Heart left ventricle (tissue), 16 donors: ENCODE data around the gene TOX2. TPM values are rescaled to one million over a fixed set of nuclear protein-coding genes. Genes with fewer than 3 reads are reported as not detected.

Experiments
- ATAC-seq, 4 donors: fragments of 200-7000 bp; cut with Tn5 transposase; one replicate each; pipeline ENCODE4 v1.9.1; 2020 to 2022; ENCODE audit warnings: moderate library complexity in 4 of 4, mild to moderate bottlenecking in 3 of 4, moderate number of reproducible peaks in 1 of 4
- DNase-seq, 5 donors: peaks; one replicate each; pipeline ENCODE4 v3.0.0-alpha.2; 2020
- H3K27ac ChIP-seq, 12 donors: fragments of 200-600 bp; sonication (generic) in 4 of 12; one replicate each; pipeline versions ENCODE4 v1.5.0 to v1.8.0; 2016 to 2022; ENCODE audit warnings: mild to moderate bottlenecking in 2 of 12
- H3K27me3 ChIP-seq, 9 donors: fragments of 200-600 bp; sonication (generic) in 2 of 9; one replicate each; pipeline versions ENCODE4 v1.5.1 to v1.8.0; 2016 to 2022; ENCODE audit warnings: mild to moderate bottlenecking in 3 of 9
- H3K36me3 ChIP-seq, 9 donors: fragments of 200-600 bp; sonication (generic) in 2 of 9; one replicate each; pipeline versions ENCODE4 v1.5.0 to v1.8.0; 2018 to 2022; ENCODE audit warnings: mild to moderate bottlenecking in 2 of 9
- H3K4me1 ChIP-seq, 12 donors: fragments of 200-600 bp; sonication (generic) in 4 of 12; one replicate each; pipeline versions ENCODE4 v1.5.0 to v1.8.0; 2016 to 2022; ENCODE audit warnings: mild to moderate bottlenecking in 3 of 12
- H3K4me3 ChIP-seq, 12 donors: fragments of 200-600 bp; sonication (generic) in 4 of 12; one replicate each; pipeline versions ENCODE4 v1.5.0 to v1.8.0; 2017 to 2022; ENCODE audit warnings: mild to moderate bottlenecking in 9 of 12, moderate library complexity in 4 of 12
- H3K9me3 ChIP-seq, 12 donors: fragments of 200-600 bp; sonication (generic) in 4 of 12; one replicate each; pipeline versions ENCODE4 v1.5.0 to v1.8.0; 2016 to 2022; ENCODE audit warnings: mild to moderate bottlenecking in 1 of 12
- CTCF ChIP-seq, 12 donors: fragments of 200-600 bp; sonication (generic) in 4 of 12; IDR thresholded peaks; one replicate each; pipeline versions ENCODE4 v1.5.0 to v1.8.0; 2018 to 2022; ENCODE audit warnings: antibody characterized with exemption in 12 of 12, mild to moderate bottlenecking in 5 of 12
- POLR2A ChIP-seq, 2 donors: fragments of 450-650 bp; IDR thresholded peaks; one replicate each; pipeline ENCODE4 v1.6.1; 2017; ENCODE audit warnings: antibody characterized with exemption in 2 of 2, mild to moderate bottlenecking in 2 of 2, moderate library complexity in 2 of 2
- WGBS, 4 donors: extraction: QIAGEN DNeasy Blood & Tissue Kit in 2 of 4; methylation state at CpG; one replicate each; pipeline versions ENCODE4 v1.1.5 to v1.1.7; 2013 to 2018; 5-methylcytosine and 5-hydroxymethylcytosine counted together
- intact Hi-C, 10 donors: fragments of 100-400 bp; cut with DNase I; formaldehyde crosslinking; loops; one replicate each; pipeline versions ENCODE4 v1.11.1 to v1.14.2; 2022
- polyA plus RNA-seq, 2 donors: library from polyadenylated mRNA; stranded (reverse); fragments of 200-250 nt; gene quantifications; one replicate each; pipeline ENCODE4 v1.2.3, GENCODE V29; 2013
- total RNA-seq, 9 donors: library from RNA; depleted of rRNA in 2 of 9; stranded (reverse); fragments of >200 nt in 2 of 9; fragmentation: NEBNext Ultra II Directional in 3 of 9; extraction: Animal tissue kit (Norgen Biotek cat#: 25700) in 3 of 9; gene quantifications; one replicate each; pipeline versions ENCODE4 v1.1.0 to v1.2.4, GENCODE V29; 2016 to 2023
- donor health status: ischemic (EF 13 %, LVEDD 7.1; RV severe dilation, severe dysfunction).
- donor health status: healthy with polysubstance abuse.
- donor health status: DM: no; HTN: yes; CAD: no.
- donor health status: DM: no; HTN: no; CAD: no.
- donor health status: ischemic (EF 25% LVEDD 6.9; RV normal size, moderate dysfunction).
- donor health status: ischemic (EF 25% LVEDD 5.7; RV mildly dilated, moderate dysfunction).
- donor health status: healthy.
- donor health status: DM: yes; HTN: yes; CAD: no.
- donor health status: ischemic (EF 35%, LVEDD 5.7; RV mildly dilated, moderate dysfunction).
- donor health status: nonischemic (EF 11% LVEDD 7.7; RV severe dilation, severe dysfunction).
- donor health status: DM: yes; HTN: yes; CAD: no.
- donor health status: PGD.
- donor health status: ischemic (EF 29% LVEDD 5.4; RV normal size, mild dysfunction).
- donor health status: nonischemic (EF 23%, LVEDD 6.1; RV moderate dilation, normal function).

TOX2 gene
- total and polyA plus RNA-seq, 11 donors: 0.53 to 3.0 (median 0.91) TPM

GRCh38 chr20:44005661-44006060 is 91.0 kb downstream of the TOX2 start:
- H3K4me1 ChIP-seq: peaks cover 0 to 12% (median 0%) of the 10 kb centered on the region in 12 donors
- H3K27ac ChIP-seq: no peak overlapping the region
- no peaks in the 10 kb centered on the region for H3K9me3 ChIP-seq
- DNase-seq (no peak), ATAC-seq (no peak)
- H3K36me3 ChIP-seq: no peaks in the 10 kb centered on the region
- intact Hi-C loops: no loop called here
- peaks cover 0 to 10% (median 0%) of the 10 kb centered on the region in 9 donors for H3K27me3 ChIP-seq
- TF ChIP-seq CTCF (IDR thresholded peaks at IDR 0.05): no peak
- TF ChIP-seq POLR2A (IDR thresholded peaks at IDR 0.05): no peak
- H3K4me3 ChIP-seq: no peak overlapping the region
- 69 to 91% (median 71%) methylated on average over 3 of the region's 3 CpGs for WGBS, 4 donors

- no peaks in the 10 kb centered on the region for H3K9me3 ChIP-seq
- intact Hi-C loops: no loop called here
- H3K27me3 ChIP-seq: peaks cover 0 to 14% (median 0%) of the 10 kb centered on the region in 9 donors
- WGBS, 4 donors: 86 to 91% (median 88%) methylated on average over 5 to 6 of the region's 6 CpGs
- DNase-seq: no peak
- no peak overlapping the region for H3K4me3 ChIP-seq
- H3K4me1 ChIP-seq: peaks cover 0 to 12% (median 0%) of the 10 kb centered on the region in 12 donors
- no peak for ATAC-seq
- no peaks in the 10 kb centered on the region for H3K36me3 ChIP-seq
- TF ChIP-seq POLR2A (IDR thresholded peaks at IDR 0.05) (no peak), CTCF (IDR thresholded peaks at IDR 0.05) (no peak)
- H3K27ac ChIP-seq: no peak overlapping the region
Measured at GRCh38 chr20:44006126-44006525, 91.5 kb downstream of the TOX2 start.

GRCh38 chr20:44006578-44006977 is 91.9 kb downstream of the TOX2 start:
- Histone ChIP-seq H3K27me3 (peaks cover 0 to 14% (median 0%) of the 10 kb centered on the region in 9 donors), H3K9me3 (no peaks in the 10 kb centered on the region), H3K4me3 (no peak overlapping the region), H3K4me1 (peaks cover 0 to 12% (median 0%) of the 10 kb centered on the region in 12 donors), H3K27ac (no peak overlapping the region), H3K36me3 (no peaks in the 10 kb centered on the region)
- ATAC-seq (no peak), DNase-seq (no peak)
- WGBS, 4 donors: 66 to 75% (median 68%) methylated on average over 9 of the region's 9 CpGs
- TF ChIP-seq POLR2A (IDR thresholded peaks at IDR 0.05): no peak
- no peak for TF ChIP-seq CTCF (IDR thresholded peaks at IDR 0.05)
- intact Hi-C loops: no loop called here

GRCh38 chr20:44008806-44009678 is 94.4 kb downstream of the TOX2 start:
- DNase-seq (no peak), ATAC-seq (peak in 1 of 4 donors; percentile 28)
- 51 to 61% (median 57%) methylated on average over 12 of the region's 12 CpGs for WGBS, 4 donors

More at GRCh38 chr20:44008806-44009678, 94.4 kb downstream of the TOX2 start:
- intact Hi-C loops: no loop called here
- H3K4me3 ChIP-seq: no peak overlapping the region
- H3K9me3 ChIP-seq: no peaks in the 10 kb centered on the region
- H3K27me3 ChIP-seq: peaks cover 0 to 19% (median 0%) of the 10 kb centered on the region in 9 donors
- TF ChIP-seq POLR2A (IDR thresholded peaks at IDR 0.05) (no peak), CTCF (IDR thresholded peaks at IDR 0.05) (no peak)
- H3K4me1 ChIP-seq: peaks cover 0 to 12% (median 0%) of the 10 kb centered on the region in 12 donors
- H3K27ac ChIP-seq: no peak overlapping the region
- no peaks in the 10 kb centered on the region for H3K36me3 ChIP-seq
